GM19438 (cell line): ENCODE data around the gene SCARF1.

Source experiments
- ATAC-seq: cut with Tn5 transposase; IDR thresholded peaks from one replicate; pipeline ENCODE4 v1.9.1; 2021; ENCODE audit warnings: low read depth; ENCODE audit not compliant: unreplicated experiment

Gene SCARF1

GRCh38 chr17:1604831-1605528 is 40.6 kb downstream of the SCARF1 start:
- ATAC-seq, result no peak

- ATAC-seq, result no peak
Measured at GRCh38 chr17:1601571-1601970, 44.0 kb downstream of the SCARF1 start.

- no peak for ATAC-seq
Measured at GRCh38 chr17:1598399-1599095, 47.0 kb downstream of the SCARF1 start.

GRCh38 chr17:1597861-1598342 is 47.6 kb downstream of the SCARF1 start:
- no peak for ATAC-seq

GRCh38 chr17:1593630-1593931 is 52.0 kb downstream of the SCARF1 start:
- ATAC-seq, result no peak

- peak; percentile 71 for ATAC-seq
Measured at GRCh38 chr17:1592751-1593629, 52.5 kb downstream of the SCARF1 start.

- ATAC-seq, result no peak
Measured at GRCh38 chr17:1591474-1592090, 54.0 kb downstream of the SCARF1 start.

- no peak for ATAC-seq
Measured at GRCh38 chr17:1590747-1591473, 54.6 kb downstream of the SCARF1 start.

GRCh38 chr17:1590029-1590746 is 55.3 kb downstream of the SCARF1 start:
- no peak for ATAC-seq

- ATAC-seq, result no peak
Measured at GRCh38 chr17:1588821-1589585, 56.5 kb downstream of the SCARF1 start.

GRCh38 chr17:1584167-1584566 is 61.4 kb downstream of the SCARF1 start:
- no peak for ATAC-seq
